IMR-90 (cell line): ENCODE results near the gene HSD11B1L.

Source experiments
- CEBPB ChIP-seq: IDR thresholded peaks from 2 replicates; pipeline ENCODE4 v1.6.1; 2012; ENCODE audit warnings: low read depth, low read length, improper control_type of control experiment
- CTCF ChIP-seq: conservative IDR thresholded peaks from 2 replicates; pipeline ENCODE4 v1.5.1; 2012; ENCODE audit warnings: mild to moderate bottlenecking, low read depth, low read length, improper control_type of control experiment
- MAFK ChIP-seq: IDR thresholded peaks from 2 replicates; pipeline ENCODE4 v1.6.1; 2012; ENCODE audit warnings: low read depth, low read length, improper control_type of control experiment
- POLR2A ChIP-seq: IDR thresholded peaks from 2 replicates; pipeline ENCODE4 v1.6.1; 2012; ENCODE audit warnings: mild to moderate bottlenecking, low read depth, low read length
- RAD21 ChIP-seq: IDR thresholded peaks from 2 replicates; pipeline ENCODE4 v1.6.1; 2012; ENCODE audit warnings: low read length, improper control_type of control experiment
- RFX5 ChIP-seq: IDR thresholded peaks from 2 replicates; pipeline ENCODE4 v1.8.0; 2012; ENCODE audit warnings: low read depth, mild to moderate bottlenecking, low read length, moderate library complexity
- SMC3 ChIP-seq: fragments of 150-350 bp; IDR thresholded peaks from 2 replicates; pipeline ENCODE4 v1.6.1; 2016; ENCODE audit warnings: low read depth, mild to moderate bottlenecking, antibody characterized with exemption, low read length, moderate library complexity
- USF2 ChIP-seq: fragments of 150-350 bp; IDR thresholded peaks from 2 replicates; pipeline ENCODE4 v1.6.1; 2017; ENCODE audit warnings: mild to moderate bottlenecking, antibody characterized with exemption, low read length, low read depth

- no peak for TF ChIP-seq RAD21
- no peak for TF ChIP-seq POLR2A
- TF ChIP-seq CTCF: no peak
- TF ChIP-seq MAFK: no peak
- TF ChIP-seq USF2: no peak
- no peak for TF ChIP-seq RFX5
- TF ChIP-seq CEBPB: no peak
- TF ChIP-seq SMC3: no peak
Observed at GRCh38 chr19:5686326-5686646, 5.5 kb downstream of the HSD11B1L start.
